ENCODE measurements around the gene NCOA7.

GRCh38 chr6:125752773-125753172, 38.0 kb upstream of the NCOA7 start:
- TF ChIP-seq POLR2AphosphoS5 (IDR thresholded peaks at IDR 0.05; ENCODE audit: borderline replicate concordance, low read depth, low read length) (no peak), EZH2 (IDR thresholded peaks at IDR 0.05) (no peak), FOXP2 (optimal IDR thresholded peaks at IDR 0.05; ENCODE audit: control extremely low read depth, extremely low read length, insufficient read depth) (no peak)

Measured in SK-N-MC (cell line).